ENCODE data around the gene LRP1B. TPM values are rescaled to one million over a fixed set of nuclear protein-coding genes. Genes with fewer than 3 reads are reported as not detected.

The LRP1B gene
- polyA plus RNA-seq, 1 of the 3 experiments (the other 2 are of a cell fraction) = 0.28 TPM

DNA sequence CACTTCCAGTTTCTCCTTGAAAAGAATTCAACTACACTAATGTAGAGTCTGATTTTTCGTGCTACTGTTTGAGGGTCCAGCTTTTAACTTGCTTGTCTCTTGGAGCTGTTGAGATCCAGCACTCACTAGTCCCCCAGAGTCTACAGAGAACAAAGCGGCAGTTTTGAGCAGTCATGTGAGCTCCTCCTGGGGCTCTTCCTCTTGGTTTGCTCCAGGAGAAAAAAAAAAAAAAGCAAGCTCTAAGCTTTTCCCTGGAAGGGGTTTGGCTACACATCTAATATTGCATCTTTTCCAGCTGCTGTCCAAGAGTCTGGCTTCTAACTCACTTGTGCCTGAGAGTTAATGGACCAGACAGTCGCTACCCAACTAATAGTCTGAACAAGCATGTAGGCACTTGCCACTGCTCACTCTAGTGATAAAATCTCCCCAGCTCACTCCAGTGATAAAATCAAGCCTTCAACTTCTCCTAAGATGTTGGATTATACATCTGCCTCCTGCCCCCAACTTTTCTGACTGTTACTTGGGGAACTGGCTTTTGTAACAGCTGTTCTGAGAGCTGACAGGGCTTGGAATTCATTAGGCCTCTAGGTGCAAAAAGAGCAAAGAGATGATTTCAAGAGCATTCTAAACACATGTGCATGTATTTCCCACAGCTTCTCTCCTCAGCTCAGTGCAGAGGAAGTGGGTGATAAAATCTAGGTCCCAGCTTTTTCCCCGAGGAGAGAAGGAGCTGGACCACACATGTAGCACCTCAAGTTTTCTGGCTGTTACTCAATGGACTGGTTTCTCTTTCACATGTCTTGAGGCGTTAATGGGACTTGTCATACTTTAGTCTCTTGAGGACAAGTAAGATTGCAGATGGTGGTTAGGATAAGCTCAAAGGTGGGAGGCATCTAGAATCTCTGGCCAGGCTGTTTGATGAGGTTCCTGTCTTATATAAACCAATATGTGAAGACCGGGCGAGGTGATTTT, 750.5 kb downstream of the LRP1B start:
- Histone ChIP-seq H3K9ac (no peak overlapping the region), H3K36me3 (replicated peaks in 1 of 2; ENCODE audit: control insufficient read depth in 1 of 2, insufficient read depth in 2 of 2, low read length in 1 of 2) (no peaks in the 10 kb centered on the region), H2AFZ (ENCODE audit: low read depth) (no peak overlapping the region), H4K20me1 (ENCODE audit: insufficient read depth) (no peaks in the 10 kb centered on the region), H3F3A (replicated peaks; ENCODE audit: insufficient read depth) (no peaks in the 10 kb centered on the region), H3K79me2 (ENCODE audit: insufficient read depth) (no peaks in the 10 kb centered on the region), H3K4me3 (ENCODE audit: low read depth in 2 of 2, low read length in 1 of 2) (no peak overlapping the region), H3K9me2 (no peaks in the 10 kb centered on the region), H3K4me2 (no peak overlapping the region), H3K4me1 (ENCODE audit: control insufficient read depth in 1 of 2, insufficient read depth in 2 of 2, low read depth in 1 of 2, low read length in 1 of 2) (no peaks in the 10 kb centered on the region; a peak in 1 of 4 replicates), H3K27ac (ENCODE audit: low read depth in 2 of 2, low read length in 1 of 2) (no peak overlapping the region; a peak in 1 of 4 replicates), H3K27me3 (ENCODE audit: insufficient read depth) (no peaks in the 10 kb centered on the region), H3K9me3 (peaks cover 4% of the 10 kb centered on the region; the same call in 1 of the 2 replicates)
- whole genome bisulfite sequencing (ENCODE audit: low lambda C conversion rate) = 75% methylated on average over 7 of the region's 7 CpGs
- ChIA-PET CTCF (interaction anchor here (1.1 kb wide), 1 partner anchor 13 kb away, joined by 3 read pairs; no protein-coding TSS in a partner anchor), POLR2A (no interaction called here)
- TF ChIP-seq, protein P1, sequence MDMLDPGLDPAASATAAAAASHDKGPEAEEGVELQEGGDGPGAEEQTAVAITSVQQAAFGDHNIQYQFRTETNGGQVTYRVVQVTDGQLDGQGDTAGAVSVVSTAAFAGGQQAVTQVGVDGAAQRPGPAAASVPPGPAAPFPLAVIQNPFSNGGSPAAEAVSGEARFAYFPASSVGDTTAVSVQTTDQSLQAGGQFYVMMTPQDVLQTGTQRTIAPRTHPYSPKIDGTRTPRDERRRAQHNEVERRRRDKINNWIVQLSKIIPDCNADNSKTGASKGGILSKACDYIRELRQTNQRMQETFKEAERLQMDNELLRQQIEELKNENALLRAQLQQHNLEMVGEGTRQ (IDR thresholded peaks at IDR 0.05; ENCODE audit: borderline replicate concordance, low read depth, low read length) = no peak
- no peak for TF ChIP-seq NFIC (IDR thresholded peaks at IDR 0.05; ENCODE audit: borderline replicate concordance)
- no peak for TF ChIP-seq GABPA (IDR thresholded peaks at IDR 0.05; ENCODE audit: low read depth)
- peak; percentile 29 for TF ChIP-seq TCF12 (IDR thresholded peaks at IDR 0.05)
- no peak for DNase-seq

DNA sequence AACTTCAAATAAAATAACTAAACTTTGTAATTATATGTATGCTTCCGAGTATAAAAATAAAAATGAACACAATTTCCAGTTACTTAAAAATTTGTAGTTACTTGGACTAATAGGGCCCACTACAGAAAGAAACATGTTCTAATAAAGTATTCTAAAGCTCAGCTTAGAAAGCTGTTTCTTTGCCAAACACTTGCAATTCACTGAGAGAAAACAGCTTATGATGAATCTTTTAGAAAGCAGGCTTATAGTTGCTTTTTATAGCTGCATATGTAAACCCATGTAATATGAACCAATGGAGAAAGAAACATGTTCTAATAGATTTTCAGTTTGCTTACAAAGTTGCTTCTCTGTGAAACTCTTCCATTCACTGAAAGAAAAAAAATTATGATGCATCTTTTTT, 766.0 kb downstream of the LRP1B start:
- Histone ChIP-seq H3K36me3 (replicated peaks in 1 of 2; ENCODE audit: control insufficient read depth in 1 of 2, insufficient read depth in 2 of 2, low read length in 1 of 2) (no peaks in the 10 kb centered on the region), H2AFZ (ENCODE audit: low read depth) (no peak overlapping the region), H3K4me3 (ENCODE audit: low read depth in 2 of 2, low read length in 1 of 2) (no peak overlapping the region), H3K79me2 (ENCODE audit: insufficient read depth) (no peaks in the 10 kb centered on the region), H3K9me2 (no peaks in the 10 kb centered on the region; the same call in 1 of the 2 replicates), H4K20me1 (ENCODE audit: insufficient read depth) (no peaks in the 10 kb centered on the region), H3K4me2 (no peak overlapping the region), H3K27ac (ENCODE audit: low read depth in 2 of 2, low read length in 1 of 2) (no peak overlapping the region), H3K9me3 (no peaks in the 10 kb centered on the region), H3K27me3 (ENCODE audit: insufficient read depth) (no peaks in the 10 kb centered on the region), H3K4me1 (ENCODE audit: control insufficient read depth in 1 of 2, insufficient read depth in 2 of 2, low read depth in 1 of 2, low read length in 1 of 2) (no peaks in the 10 kb centered on the region), H3K9ac (no peak overlapping the region), H3F3A (replicated peaks; ENCODE audit: insufficient read depth) (no peaks in the 10 kb centered on the region)
- TF ChIP-seq NRF1 (IDR thresholded peaks at IDR 0.05; ENCODE audit: low read depth, low read length) (no peak), TCF12 (IDR thresholded peaks at IDR 0.05) (no peak), RFX5 (IDR thresholded peaks at IDR 0.05; ENCODE audit: low read length) (no peak), EZH2phosphoT487 (IDR thresholded peaks at IDR 0.05; ENCODE audit: borderline replicate concordance, low read depth) (no peak), GABPA (IDR thresholded peaks at IDR 0.05; ENCODE audit: low read depth) (no peak), TAF1 (IDR thresholded peaks at IDR 0.05; ENCODE audit: borderline replicate concordance, low read depth, low read length) (no peak), FOXJ3 (CRISPR knock-in tag; IDR thresholded peaks at IDR 0.05) (no peak), FOSL2 (IDR thresholded peaks at IDR 0.05; ENCODE audit: borderline replicate concordance, low read depth) (no peak), RXRA (IDR thresholded peaks at IDR 0.05; ENCODE audit: borderline replicate concordance, low read depth) (no peak), EP300 (IDR thresholded peaks at IDR 0.05; ENCODE audit: borderline replicate concordance in 1 of 2, low read depth in 1 of 2, low read length in 1 of 2) (no peak), CHD2 (IDR thresholded peaks at IDR 0.05; ENCODE audit: low read length, partially characterized antibody) (no peak), ELF1 (IDR thresholded peaks at IDR 0.05) (no peak), SMC3 (IDR thresholded peaks at IDR 0.05; ENCODE audit: low read depth, low read length) (no peak), TEAD4 (IDR thresholded peaks at IDR 0.05; ENCODE audit: borderline replicate concordance, insufficient read depth) (no peak)
- TF ChIP-seq, protein P2, sequence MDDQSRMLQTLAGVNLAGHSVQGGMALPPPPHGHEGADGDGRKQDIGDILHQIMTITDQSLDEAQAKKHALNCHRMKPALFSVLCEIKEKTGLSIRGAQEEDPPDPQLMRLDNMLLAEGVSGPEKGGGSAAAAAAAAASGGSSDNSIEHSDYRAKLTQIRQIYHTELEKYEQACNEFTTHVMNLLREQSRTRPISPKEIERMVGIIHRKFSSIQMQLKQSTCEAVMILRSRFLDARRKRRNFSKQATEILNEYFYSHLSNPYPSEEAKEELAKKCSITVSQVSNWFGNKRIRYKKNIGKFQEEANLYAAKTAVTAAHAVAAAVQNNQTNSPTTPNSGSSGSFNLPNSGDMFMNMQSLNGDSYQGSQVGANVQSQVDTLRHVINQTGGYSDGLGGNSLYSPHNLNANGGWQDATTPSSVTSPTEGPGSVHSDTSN (IDR thresholded peaks at IDR 0.05) = no peak
- TF ChIP-seq, protein P3, sequence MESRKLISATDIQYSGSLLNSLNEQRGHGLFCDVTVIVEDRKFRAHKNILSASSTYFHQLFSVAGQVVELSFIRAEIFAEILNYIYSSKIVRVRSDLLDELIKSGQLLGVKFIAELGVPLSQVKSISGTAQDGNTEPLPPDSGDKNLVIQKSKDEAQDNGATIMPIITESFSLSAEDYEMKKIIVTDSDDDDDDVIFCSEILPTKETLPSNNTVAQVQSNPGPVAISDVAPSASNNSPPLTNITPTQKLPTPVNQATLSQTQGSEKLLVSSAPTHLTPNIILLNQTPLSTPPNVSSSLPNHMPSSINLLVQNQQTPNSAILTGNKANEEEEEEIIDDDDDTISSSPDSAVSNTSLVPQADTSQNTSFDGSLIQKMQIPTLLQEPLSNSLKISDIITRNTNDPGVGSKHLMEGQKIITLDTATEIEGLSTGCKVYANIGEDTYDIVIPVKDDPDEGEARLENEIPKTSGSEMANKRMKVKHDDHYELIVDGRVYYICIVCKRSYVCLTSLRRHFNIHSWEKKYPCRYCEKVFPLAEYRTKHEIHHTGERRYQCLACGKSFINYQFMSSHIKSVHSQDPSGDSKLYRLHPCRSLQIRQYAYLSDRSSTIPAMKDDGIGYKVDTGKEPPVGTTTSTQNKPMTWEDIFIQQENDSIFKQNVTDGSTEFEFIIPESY (IDR thresholded peaks at IDR 0.05; ENCODE audit: borderline replicate concordance, low read depth) = no peak
- TF ChIP-seq, protein P1 (IDR thresholded peaks at IDR 0.05; ENCODE audit: borderline replicate concordance, low read depth, low read length) = no peak
- DNase-seq = no peak
- 87% methylated on average over 1 of the region's 1 CpG for WGBS (ENCODE audit: low lambda C conversion rate)
- POLR2A ChIA-PET = no interaction called here
- CTCF ChIA-PET = no interaction called here
